Measurements from ENCODE around the gene APOL3.
"Not testable (repeated sequence)": the region's sequence is repeated elsewhere in the genome, so short reads cannot be mapped to it uniquely, and the experiment has no call there.

APOL3 gene

GRCh38 chr22:36162127-36163034, 1.8 kb upstream of the APOL3 start:
- Histone ChIP-seq H3K9me2 (replicated peaks; ENCODE audit: low read depth, low read length) (no peaks in the 10 kb centered on the region), H3K27me3 (ENCODE audit: insufficient read depth, low read length, poor library complexity, severe bottlenecking) (no peaks in the 10 kb centered on the region), H3K4me2 (ENCODE audit: low read depth, low read length, poor library complexity, severe bottlenecking) (peak overlapping the region; percentile 74), H3K9me3 (ENCODE audit: insufficient read depth, low read depth, low read length) (no peaks in the 10 kb centered on the region), H2AFZ (ENCODE audit: low read length) (peak overlapping the region; percentile 19; the same call in 1 of the 2 replicates), H4K20me1 (ENCODE audit: insufficient read depth, low read length, poor library complexity, severe bottlenecking) (no peaks in the 10 kb centered on the region), H3K4me3 (ENCODE audit: low read length, poor library complexity, severe bottlenecking) (peak overlapping the region; percentile 59), H3K36me3 (ENCODE audit: insufficient read depth, low read length) (no peaks in the 10 kb centered on the region), H3F3A (ENCODE audit: low read depth) (peaks cover 13% of the 10 kb centered on the region; the same call in 1 of the 2 replicates), H3K79me2 (ENCODE audit: insufficient read depth, low read length) (no peaks in the 10 kb centered on the region), H3K9ac (ENCODE audit: low read depth, low read length, poor library complexity, severe bottlenecking) (peak overlapping the region; percentile 60), H3K4me1 (ENCODE audit: insufficient read depth, low read length, poor library complexity, severe bottlenecking) (peaks cover 92% of the 10 kb centered on the region)
- TF ChIP-seq CTCF (conservative IDR thresholded peaks at IDR 0.05; ENCODE audit: low read length) = no peak
- no peak for TF ChIP-seq EZH2phosphoT487 (IDR thresholded peaks at IDR 0.05; ENCODE audit: borderline replicate concordance)

GRCh38 chr22:36161793-36162126, 1.2 kb upstream of the APOL3 start:
- Histone ChIP-seq H3K4me2 (ENCODE audit: low read depth, low read length, poor library complexity, severe bottlenecking) (peak overlapping the region; percentile 74), H3K4me1 (ENCODE audit: insufficient read depth, low read length, poor library complexity, severe bottlenecking) (peaks cover 96% of the 10 kb centered on the region), H3F3A (ENCODE audit: low read depth) (peaks cover 13% of the 10 kb centered on the region; the same call in 1 of the 2 replicates), H3K9ac (ENCODE audit: low read depth, low read length, poor library complexity, severe bottlenecking) (peak overlapping the region; percentile 60), H3K4me3 (ENCODE audit: low read length, poor library complexity, severe bottlenecking) (peak overlapping the region; percentile 59)
- not testable (repeated sequence) for H3K9me2 ChIP-seq (replicated peaks; ENCODE audit: low read depth, low read length); H3K9me3 ChIP-seq (ENCODE audit: insufficient read depth, low read depth, low read length); H3K36me3 ChIP-seq (ENCODE audit: insufficient read depth, low read length); H3K79me2 ChIP-seq (ENCODE audit: insufficient read depth, low read length); H2AFZ ChIP-seq (ENCODE audit: low read length); H4K20me1 ChIP-seq (ENCODE audit: insufficient read depth, low read length, poor library complexity, severe bottlenecking); H3K27me3 ChIP-seq (ENCODE audit: insufficient read depth, low read length, poor library complexity, severe bottlenecking)

GRCh38 chr22:36156515-36157419, 3.8 kb downstream of the APOL3 start:
- no peaks in the 10 kb centered on the region for H4K20me1 ChIP-seq (ENCODE audit: insufficient read depth, low read length, poor library complexity, severe bottlenecking)
- peak overlapping the region; percentile 90 for H3K9ac ChIP-seq (ENCODE audit: low read depth, low read length, poor library complexity, severe bottlenecking)
- H3K79me2 ChIP-seq (ENCODE audit: insufficient read depth, low read length) = peaks cover 17% of the 10 kb centered on the region; the same call in 1 of the 2 replicates
- H3K4me3 ChIP-seq (ENCODE audit: low read length, poor library complexity, severe bottlenecking) = peak overlapping the region; percentile 75
- H3K4me1 ChIP-seq (ENCODE audit: insufficient read depth, low read length, poor library complexity, severe bottlenecking) = peaks cover 85% of the 10 kb centered on the region
- H3K27me3 ChIP-seq (ENCODE audit: insufficient read depth, low read length, poor library complexity, severe bottlenecking) = no peaks in the 10 kb centered on the region
- H3F3A ChIP-seq (ENCODE audit: low read depth) = peaks cover 4% of the 10 kb centered on the region; the same call in 1 of the 2 replicates
- TF ChIP-seq EZH2phosphoT487 (IDR thresholded peaks at IDR 0.05; ENCODE audit: borderline replicate concordance) (no peak), CTCF (conservative IDR thresholded peaks at IDR 0.05; ENCODE audit: low read length) (no peak)
- H3K9me2 ChIP-seq (replicated peaks; ENCODE audit: low read depth, low read length) = no peaks in the 10 kb centered on the region
- peak overlapping the region; percentile 89 for H3K4me2 ChIP-seq (ENCODE audit: low read depth, low read length, poor library complexity, severe bottlenecking)
- H2AFZ ChIP-seq (ENCODE audit: low read length) = peak overlapping the region; percentile 13; the same call in 1 of the 2 replicates
- no peaks in the 10 kb centered on the region for H3K36me3 ChIP-seq (ENCODE audit: insufficient read depth, low read length)
- H3K9me3 ChIP-seq (ENCODE audit: insufficient read depth, low read depth, low read length) = no peaks in the 10 kb centered on the region
